HG02852 (cell line): ENCODE data around the gene GPR156.

ENCODE experiments used
- ATAC-seq: cut with Tn5 transposase; IDR thresholded peaks from one replicate; pipeline ENCODE4 v1.9.1; 2021; ENCODE audit warnings: mild to moderate bottlenecking, moderate library complexity; ENCODE audit not compliant: unreplicated experiment

GPR156 gene

GRCh38 chr3:120198305-120198878, 86.6 kb downstream of the GPR156 start:
- ATAC-seq = no peak

GRCh38 chr3:120196812-120197211, 88.2 kb downstream of the GPR156 start:
- no peak for ATAC-seq

GRCh38 chr3:120196333-120196732, 88.7 kb downstream of the GPR156 start:
- no peak for ATAC-seq

- ATAC-seq = no peak
Measured at GRCh38 chr3:120193554-120193953, 91.5 kb downstream of the GPR156 start.

GRCh38 chr3:120192579-120192978, 92.4 kb downstream of the GPR156 start:
- no peak for ATAC-seq

GRCh38 chr3:120192159-120192558, 92.9 kb downstream of the GPR156 start:
- ATAC-seq = no peak

- no peak for ATAC-seq
Measured at GRCh38 chr3:120182613-120183511, 102.2 kb downstream of the GPR156 start.

- ATAC-seq = no peak
Measured at GRCh38 chr3:120181632-120182031, 103.4 kb downstream of the GPR156 start.

GRCh38 chr3:120180731-120181412, 104.2 kb downstream of the GPR156 start:
- no peak for ATAC-seq

- no peak for ATAC-seq
Measured at GRCh38 chr3:120177707-120178306, 107.2 kb downstream of the GPR156 start.

GRCh38 chr3:120177151-120177550, 107.9 kb downstream of the GPR156 start:
- ATAC-seq = no peak

- ATAC-seq = no peak
Measured at GRCh38 chr3:120174811-120175539, 110.0 kb downstream of the GPR156 start.

GRCh38 chr3:120173056-120173675, 111.9 kb downstream of the GPR156 start:
- ATAC-seq = no peak

GRCh38 chr3:120172070-120172469, 113.0 kb downstream of the GPR156 start:
- no peak for ATAC-seq

GRCh38 chr3:120171134-120171873, 113.7 kb downstream of the GPR156 start:
- no peak for ATAC-seq

GRCh38 chr3:120170223-120170622, 114.8 kb downstream of the GPR156 start:
- no peak for ATAC-seq

GRCh38 chr3:120169407-120169806, 115.6 kb downstream of the GPR156 start:
- no peak for ATAC-seq

- no peak for ATAC-seq
Measured at GRCh38 chr3:120168611-120169010, 116.4 kb downstream of the GPR156 start.

- no peak for ATAC-seq
Measured at GRCh38 chr3:120168038-120168437, 117.0 kb downstream of the GPR156 start.

- ATAC-seq = no peak
Measured at GRCh38 chr3:120167488-120167887, 117.5 kb downstream of the GPR156 start.
